ENCODE data around the gene SIM2. TPM values are rescaled to one million over a fixed set of nuclear protein-coding genes. Genes with fewer than 3 reads are reported as not detected.
"Not testable (repeated sequence)": the region's sequence is repeated elsewhere in the genome, so short reads cannot be mapped to it uniquely, and the experiment has no call there.

Gene SIM2
- total RNA-seq, 1 donor from 2014 or later, result 14.8 TPM

GRCh38 chr21:36668713-36669112 lies 30.2 kb upstream of the SIM2 start:
- Mint-ChIP-seq H3K4me3 (no peak overlapping the region), H3K4me1 (ENCODE audit: unreplicated experiment) (peaks cover 5% of the 10 kb centered on the region), H3K27ac (no peak overlapping the region), H3K36me3 (no peaks in the 10 kb centered on the region), H3K27me3 (peaks cover 64% of the 10 kb centered on the region), H3K9me3 (no peaks in the 10 kb centered on the region)
- no peak for DNase-seq (ENCODE audit: extremely low spot score, unreplicated experiment)
- no peak for TF ChIP-seq CTCF (conservative IDR thresholded peaks at IDR 0.05)

GRCh38 chr21:36671836-36672235 lies 27.1 kb upstream of the SIM2 start:
- Mint-ChIP-seq H3K36me3 (no peaks in the 10 kb centered on the region), H3K27ac (no peak overlapping the region), H3K4me3 (no peak overlapping the region), H3K9me3 (no peaks in the 10 kb centered on the region), H3K4me1 (ENCODE audit: unreplicated experiment) (peaks cover 9% of the 10 kb centered on the region), H3K27me3 (peaks cover 60% of the 10 kb centered on the region)
- TF ChIP-seq CTCF (conservative IDR thresholded peaks at IDR 0.05), result no peak
- no peak for DNase-seq (ENCODE audit: extremely low spot score, unreplicated experiment)

GRCh38 chr21:36672296-36672695 lies 26.6 kb upstream of the SIM2 start:
- not testable (repeated sequence) for H3K36me3 Mint-ChIP-seq; DNase-seq (ENCODE audit: extremely low spot score, unreplicated experiment); H3K4me1 Mint-ChIP-seq (ENCODE audit: unreplicated experiment); H3K27ac Mint-ChIP-seq; H3K9me3 Mint-ChIP-seq; H3K4me3 Mint-ChIP-seq
- peaks cover 60% of the 10 kb centered on the region for H3K27me3 Mint-ChIP-seq

- no peak for DNase-seq (ENCODE audit: extremely low spot score, unreplicated experiment)
- no peaks in the 10 kb centered on the region for H3K36me3 Mint-ChIP-seq
- peaks cover 58% of the 10 kb centered on the region for H3K27me3 Mint-ChIP-seq
- H3K9me3 Mint-ChIP-seq, result no peaks in the 10 kb centered on the region
- no peak for TF ChIP-seq CTCF (conservative IDR thresholded peaks at IDR 0.05)
- peaks cover 9% of the 10 kb centered on the region for H3K4me1 Mint-ChIP-seq (ENCODE audit: unreplicated experiment)
- no peak overlapping the region for H3K27ac Mint-ChIP-seq
- H3K4me3 Mint-ChIP-seq, result no peak overlapping the region
Observed at GRCh38 chr21:36672737-36673136, 26.2 kb upstream of the SIM2 start.

- H3K36me3 Mint-ChIP-seq, result no peaks in the 10 kb centered on the region
- H3K4me3 Mint-ChIP-seq, result no peak overlapping the region
- H3K9me3 Mint-ChIP-seq, result peaks cover 7% of the 10 kb centered on the region
- no peak overlapping the region for H3K27ac Mint-ChIP-seq
- DNase-seq (ENCODE audit: extremely low spot score, unreplicated experiment), result no peak
- no peak for TF ChIP-seq CTCF (conservative IDR thresholded peaks at IDR 0.05)
- H3K4me1 Mint-ChIP-seq (ENCODE audit: unreplicated experiment), result peaks cover 9% of the 10 kb centered on the region
- H3K27me3 Mint-ChIP-seq, result peaks cover 64% of the 10 kb centered on the region
Observed at GRCh38 chr21:36676039-36676950, 22.6 kb upstream of the SIM2 start.

GRCh38 chr21:36677443-36677842 lies 21.5 kb upstream of the SIM2 start:
- DNase-seq (ENCODE audit: extremely low spot score, unreplicated experiment), result no peak
- H3K4me3 Mint-ChIP-seq, result no peak overlapping the region
- H3K36me3 Mint-ChIP-seq, result no peaks in the 10 kb centered on the region
- H3K4me1 Mint-ChIP-seq (ENCODE audit: unreplicated experiment), result peaks cover 9% of the 10 kb centered on the region
- TF ChIP-seq CTCF (conservative IDR thresholded peaks at IDR 0.05), result no peak
- H3K27ac Mint-ChIP-seq, result no peak overlapping the region
- H3K9me3 Mint-ChIP-seq, result peaks cover 13% of the 10 kb centered on the region
- H3K27me3 Mint-ChIP-seq, result peaks cover 65% of the 10 kb centered on the region
